GM12872 (cell line): Measurements from ENCODE around the gene ADGRF3.

ENCODE experiments used
- CTCF ChIP-seq: IDR thresholded peaks from 3 replicates; pipeline ENCODE4 v1.5.1; 2011; ENCODE audit warnings: low read depth, mild to moderate bottlenecking, low read length, moderate library complexity; ENCODE audit not compliant: insufficient read depth

Gene ADGRF3

GRCh38 chr2:26297061-26297460 lies 49.5 kb downstream of the ADGRF3 start:
- no peak for TF ChIP-seq CTCF

GRCh38 chr2:26295511-26295910 lies 51.1 kb downstream of the ADGRF3 start:
- TF ChIP-seq CTCF, result no peak

- no peak for TF ChIP-seq CTCF
These were observed 53.9 kb downstream of the ADGRF3 start for GRCh38 chr2:26292646-26293045.

GRCh38 chr2:26290001-26290400 lies 56.6 kb downstream of the ADGRF3 start:
- TF ChIP-seq CTCF, result no peak

- TF ChIP-seq CTCF, result no peak
These were observed 60.7 kb downstream of the ADGRF3 start for GRCh38 chr2:26285931-26286330.

GRCh38 chr2:26284132-26284531 lies 62.5 kb downstream of the ADGRF3 start:
- no peak for TF ChIP-seq CTCF

- no peak for TF ChIP-seq CTCF
These were observed 63.0 kb downstream of the ADGRF3 start for GRCh38 chr2:26283606-26284005.

- TF ChIP-seq CTCF, result no peak
These were observed 65.4 kb downstream of the ADGRF3 start for GRCh38 chr2:26281226-26281625.
